Upper lobe of left lung (tissue), 4 donors: ENCODE data around the gene YPEL3.

Source experiments
- CTCF ChIP-seq, 6 experiments: fragments of 450-650 bp in 4 of 6; fragments of 200-600 bp in 2 of 6; sonication (generic) in 2 of 6; IDR thresholded peaks; one replicate each; pipeline ENCODE4 v1.5.1; 2016 to 2019; ENCODE audit warnings: antibody characterized with exemption in 6 of 6
- EP300 ChIP-seq, 4 donors: sonication (generic); formaldehyde crosslinking; IDR thresholded peaks; one replicate each; pipeline ENCODE4 v1.5.1; 2017; ENCODE audit warnings: antibody characterized with exemption in 4 of 4, control low read depth in 2 of 4
- POLR2A ChIP-seq, 4 donors: fragments of 450-650 bp; IDR thresholded peaks; one replicate each; pipeline ENCODE4 v1.5.1; 2016 to 2017; ENCODE audit warnings: antibody characterized with exemption in 4 of 4, mild to moderate bottlenecking in 2 of 4

- TF ChIP-seq CTCF (IDR thresholded peaks at IDR 0.05): no peak
- no peak for TF ChIP-seq EP300 (IDR thresholded peaks at IDR 0.05)
- TF ChIP-seq POLR2A (IDR thresholded peaks at IDR 0.05): no peak
Measured at GRCh38 chr16:30096862-30097563, 1.0 kb upstream of the YPEL3 start.
